Activated naive CD8-positive, alpha-beta T cell treated with anti-CD3 and anti-CD28 coated beads, Interleukin-2, amount 50 U/mL, for 24 hours (primary cell): ENCODE results near the gene BMPER.

Experiments
- ATAC-seq: fragments of 150-1000 bp; cut with Tn5 transposase; one replicate; pipeline ENCODE4 v1.10.0; 2021
- DNase-seq: peaks from one replicate; pipeline ENCODE4 v3.0.0; 2021
- H3K27ac Mint-ChIP-seq: one replicate; pipeline ENCODE4 v1.8.0; 2021; ENCODE audit warnings: mild to moderate bottlenecking, mixed read lengths
- H3K27me3 Mint-ChIP-seq: one replicate; pipeline ENCODE4 v1.8.0; 2021; ENCODE audit warnings: mixed read lengths
- H3K36me3 Mint-ChIP-seq: one replicate; pipeline ENCODE4 v1.8.0; 2021; ENCODE audit warnings: low read depth, mixed read lengths
- H3K4me1 Mint-ChIP-seq: one replicate; pipeline ENCODE4 v1.8.0; 2021; ENCODE audit warnings: mixed read lengths
- H3K4me3 Mint-ChIP-seq: one replicate; pipeline ENCODE4 v1.8.0; 2021; ENCODE audit warnings: mild to moderate bottlenecking, moderate library complexity, mixed read lengths
- H3K9me3 Mint-ChIP-seq: one replicate; pipeline ENCODE4 v1.8.0; 2021; ENCODE audit warnings: mixed read lengths

Gene BMPER

GRCh38 chr7:33982425-33982786, 77.1 kb downstream of the BMPER start:
- no peaks in the 10 kb centered on the region for H3K9me3 Mint-ChIP-seq
- no peak for DNase-seq
- H3K27me3 Mint-ChIP-seq, result peaks cover 4% of the 10 kb centered on the region
- no peaks in the 10 kb centered on the region for H3K4me1 Mint-ChIP-seq
- H3K4me3 Mint-ChIP-seq, result no peak overlapping the region
- H3K27ac Mint-ChIP-seq, result no peak overlapping the region
- no peaks in the 10 kb centered on the region for H3K36me3 Mint-ChIP-seq
- ATAC-seq, result no peak

- DNase-seq, result no peak
- no peak overlapping the region for H3K4me3 Mint-ChIP-seq
- H3K36me3 Mint-ChIP-seq, result no peaks in the 10 kb centered on the region
- H3K27me3 Mint-ChIP-seq, result peaks cover 2% of the 10 kb centered on the region
- peaks cover 4% of the 10 kb centered on the region for H3K9me3 Mint-ChIP-seq
- no peak for ATAC-seq
- H3K27ac Mint-ChIP-seq, result no peak overlapping the region
- H3K4me1 Mint-ChIP-seq, result no peaks in the 10 kb centered on the region
Measured at GRCh38 chr7:33986451-33986850, 81.1 kb downstream of the BMPER start.

GRCh38 chr7:33986951-33987947, 81.9 kb downstream of the BMPER start:
- peak; percentile 71 for ATAC-seq
- H3K27ac Mint-ChIP-seq, result no peak overlapping the region

GRCh38 chr7:33996899-33997298, 91.6 kb downstream of the BMPER start:
- peaks cover 6% of the 10 kb centered on the region for H3K4me1 Mint-ChIP-seq
- H3K27ac Mint-ChIP-seq, result no peak overlapping the region
- no peak for DNase-seq
- ATAC-seq, result no peak
- peaks cover 17% of the 10 kb centered on the region for H3K9me3 Mint-ChIP-seq
- H3K36me3 Mint-ChIP-seq, result no peaks in the 10 kb centered on the region
- H3K27me3 Mint-ChIP-seq, result no peaks in the 10 kb centered on the region
- no peak overlapping the region for H3K4me3 Mint-ChIP-seq

More at GRCh38 chr7:33986951-33987947, 81.9 kb downstream of the BMPER start:
- H3K36me3 Mint-ChIP-seq, result no peaks in the 10 kb centered on the region
- H3K4me3 Mint-ChIP-seq, result no peak overlapping the region
- H3K4me1 Mint-ChIP-seq, result no peaks in the 10 kb centered on the region
- no peak for DNase-seq
- peaks cover 2% of the 10 kb centered on the region for H3K27me3 Mint-ChIP-seq
- H3K9me3 Mint-ChIP-seq, result peaks cover 4% of the 10 kb centered on the region

DNA sequence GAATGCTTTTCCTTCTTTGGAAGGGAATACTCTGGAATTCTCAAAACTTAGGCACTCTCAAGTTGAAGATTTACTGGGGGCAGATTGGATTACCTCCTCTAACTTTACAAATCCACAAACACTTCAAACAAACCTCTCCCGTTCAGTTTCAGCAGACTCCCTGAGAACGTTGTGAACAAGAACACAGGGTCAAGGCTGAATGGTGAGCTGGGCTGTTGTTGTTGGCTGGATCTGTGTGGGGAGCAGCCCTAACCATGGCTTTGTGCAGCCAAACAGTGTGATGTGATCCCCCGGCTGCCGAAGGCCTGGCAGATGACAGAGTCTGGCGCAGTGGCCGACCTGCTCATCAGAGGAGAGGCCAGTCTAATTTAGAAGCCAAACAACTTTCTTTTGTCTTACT, 93.1 kb downstream of the BMPER start:
- Mint-ChIP-seq H3K4me3 (no peak overlapping the region), H3K9me3 (peaks cover 20% of the 10 kb centered on the region), H3K4me1 (peaks cover 6% of the 10 kb centered on the region), H3K27me3 (no peaks in the 10 kb centered on the region), H3K27ac (no peak overlapping the region), H3K36me3 (no peaks in the 10 kb centered on the region)
- ATAC-seq, result no peak
- DNase-seq, result no peak

- H3K27ac Mint-ChIP-seq, result no peak overlapping the region
- H3K27me3 Mint-ChIP-seq, result peaks cover 4% of the 10 kb centered on the region
- no peaks in the 10 kb centered on the region for H3K4me1 Mint-ChIP-seq
- no peaks in the 10 kb centered on the region for H3K9me3 Mint-ChIP-seq
- no peaks in the 10 kb centered on the region for H3K36me3 Mint-ChIP-seq
- no peak overlapping the region for H3K4me3 Mint-ChIP-seq
- DNase-seq (no peak), ATAC-seq (no peak)
Measured at GRCh38 chr7:34011017-34011695, 105.8 kb downstream of the BMPER start.

GRCh38 chr7:34011696-34012095, 106.4 kb downstream of the BMPER start:
- H3K4me1 Mint-ChIP-seq, result no peaks in the 10 kb centered on the region
- ATAC-seq, result no peak
- H3K9me3 Mint-ChIP-seq, result no peaks in the 10 kb centered on the region
- H3K36me3 Mint-ChIP-seq, result no peaks in the 10 kb centered on the region
- H3K27ac Mint-ChIP-seq, result no peak overlapping the region
- no peak for DNase-seq
- H3K4me3 Mint-ChIP-seq, result no peak overlapping the region
- H3K27me3 Mint-ChIP-seq, result peaks cover 2% of the 10 kb centered on the region

GRCh38 chr7:34013421-34013820, 108.1 kb downstream of the BMPER start:
- peaks cover 2% of the 10 kb centered on the region for H3K27me3 Mint-ChIP-seq
- no peak overlapping the region for H3K27ac Mint-ChIP-seq
- DNase-seq (no peak), ATAC-seq (no peak)
- H3K36me3 Mint-ChIP-seq, result no peaks in the 10 kb centered on the region
- H3K9me3 Mint-ChIP-seq, result no peaks in the 10 kb centered on the region
- H3K4me3 Mint-ChIP-seq, result no peak overlapping the region
- no peaks in the 10 kb centered on the region for H3K4me1 Mint-ChIP-seq

DNA sequence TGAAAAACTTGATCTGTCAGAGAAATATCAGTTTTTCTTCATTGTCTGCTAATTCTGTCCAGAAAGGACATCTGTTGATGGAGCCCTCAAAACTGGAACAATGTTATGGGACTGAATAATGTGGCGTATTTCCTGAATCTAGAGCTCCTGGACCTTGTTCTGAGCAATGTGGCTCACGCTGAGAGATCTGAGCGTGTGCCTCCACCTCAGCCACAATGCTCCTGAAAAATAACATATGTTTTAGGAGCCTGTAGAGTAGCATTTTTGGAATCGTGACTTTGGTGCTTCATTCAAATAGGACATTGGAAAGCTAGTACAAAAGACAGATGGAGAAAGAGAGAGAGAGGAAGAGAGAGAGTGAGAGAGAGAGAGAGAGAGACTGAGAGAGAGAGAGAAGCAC, 110.3 kb downstream of the BMPER start:
- H3K27me3 Mint-ChIP-seq, result peaks cover 2% of the 10 kb centered on the region
- ATAC-seq (no peak), DNase-seq (no peak)
- no peaks in the 10 kb centered on the region for H3K36me3 Mint-ChIP-seq
- H3K4me3 Mint-ChIP-seq, result no peak overlapping the region
- no peaks in the 10 kb centered on the region for H3K4me1 Mint-ChIP-seq
- H3K27ac Mint-ChIP-seq, result no peak overlapping the region
- no peaks in the 10 kb centered on the region for H3K9me3 Mint-ChIP-seq

- Mint-ChIP-seq H3K36me3 (no peaks in the 10 kb centered on the region), H3K27me3 (peaks cover 2% of the 10 kb centered on the region), H3K4me1 (no peaks in the 10 kb centered on the region), H3K4me3 (no peak overlapping the region), H3K27ac (no peak overlapping the region), H3K9me3 (no peaks in the 10 kb centered on the region)
- DNase-seq, result no peak
- ATAC-seq, result no peak
Measured at GRCh38 chr7:34016876-34017275, 111.5 kb downstream of the BMPER start.

- no peak for DNase-seq
- H3K27ac Mint-ChIP-seq, result no peak overlapping the region
- no peak for ATAC-seq
- no peak overlapping the region for H3K4me3 Mint-ChIP-seq
- H3K4me1 Mint-ChIP-seq, result no peaks in the 10 kb centered on the region
- peaks cover 2% of the 10 kb centered on the region for H3K27me3 Mint-ChIP-seq
- no peaks in the 10 kb centered on the region for H3K9me3 Mint-ChIP-seq
- H3K36me3 Mint-ChIP-seq, result no peaks in the 10 kb centered on the region
Measured at GRCh38 chr7:34019301-34019790, 114.0 kb downstream of the BMPER start.

- Mint-ChIP-seq H3K27ac (no peak overlapping the region), H3K27me3 (peaks cover 5% of the 10 kb centered on the region), H3K9me3 (no peaks in the 10 kb centered on the region), H3K36me3 (no peaks in the 10 kb centered on the region), H3K4me3 (no peak overlapping the region), H3K4me1 (no peaks in the 10 kb centered on the region)
- no peak for ATAC-seq
- DNase-seq, result no peak
Measured at GRCh38 chr7:34022626-34023025, 117.3 kb downstream of the BMPER start.

DNA sequence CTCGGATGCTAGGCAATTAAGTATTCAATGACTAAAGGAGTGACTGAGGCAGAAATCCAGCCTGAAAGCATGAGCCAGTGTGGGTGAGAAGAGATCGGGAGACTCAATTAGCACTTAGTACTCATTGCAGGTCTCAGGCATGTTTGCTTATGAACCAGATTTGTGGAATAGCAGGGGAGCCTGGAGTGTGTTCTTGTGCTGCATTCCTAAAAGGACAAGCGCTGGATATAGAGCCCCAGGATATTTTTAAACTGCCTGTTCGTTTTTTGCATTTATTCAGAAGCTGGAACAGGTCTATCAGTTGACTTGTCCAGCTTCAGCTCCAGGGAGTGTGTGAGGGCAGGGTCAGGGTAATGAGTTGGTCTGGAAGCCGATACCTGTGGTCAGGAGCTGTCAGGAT, 120.3 kb downstream of the BMPER start:
- H3K4me1 Mint-ChIP-seq, result no peaks in the 10 kb centered on the region
- ATAC-seq (no peak), DNase-seq (no peak)
- H3K27me3 Mint-ChIP-seq, result peaks cover 5% of the 10 kb centered on the region
- H3K36me3 Mint-ChIP-seq, result no peaks in the 10 kb centered on the region
- no peak overlapping the region for H3K4me3 Mint-ChIP-seq
- H3K9me3 Mint-ChIP-seq, result no peaks in the 10 kb centered on the region
- no peak overlapping the region for H3K27ac Mint-ChIP-seq

- Mint-ChIP-seq H3K27me3 (peaks cover 5% of the 10 kb centered on the region), H3K36me3 (no peaks in the 10 kb centered on the region), H3K27ac (no peak overlapping the region), H3K4me1 (no peaks in the 10 kb centered on the region), H3K9me3 (no peaks in the 10 kb centered on the region), H3K4me3 (no peak overlapping the region)
- no peak for DNase-seq
- no peak for ATAC-seq
Measured at GRCh38 chr7:34026481-34027190, 121.3 kb downstream of the BMPER start.
